ENCODE data around the gene SH2D1A.

DNA sequence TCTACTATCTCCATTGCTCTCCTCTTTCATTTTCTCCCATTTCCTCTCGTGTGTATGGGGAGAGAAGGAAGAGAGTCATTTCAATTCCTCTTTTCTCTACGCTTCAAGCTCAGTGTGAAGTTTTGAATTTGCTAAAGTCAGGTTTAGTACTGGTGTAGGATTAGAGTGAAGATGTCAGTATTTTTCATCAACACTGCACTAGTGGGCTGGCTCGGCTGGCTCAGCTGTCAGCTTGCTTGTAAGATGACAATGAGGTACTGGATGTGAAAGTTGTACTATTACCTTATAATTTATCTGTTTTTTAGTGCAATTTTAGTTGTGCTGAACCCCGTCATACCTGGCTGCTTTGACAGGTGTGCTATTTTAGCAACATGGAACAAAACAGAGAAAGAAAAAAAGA lies 2.1 kb upstream of the SH2D1A start:
- TF ChIP-seq, protein P1, sequence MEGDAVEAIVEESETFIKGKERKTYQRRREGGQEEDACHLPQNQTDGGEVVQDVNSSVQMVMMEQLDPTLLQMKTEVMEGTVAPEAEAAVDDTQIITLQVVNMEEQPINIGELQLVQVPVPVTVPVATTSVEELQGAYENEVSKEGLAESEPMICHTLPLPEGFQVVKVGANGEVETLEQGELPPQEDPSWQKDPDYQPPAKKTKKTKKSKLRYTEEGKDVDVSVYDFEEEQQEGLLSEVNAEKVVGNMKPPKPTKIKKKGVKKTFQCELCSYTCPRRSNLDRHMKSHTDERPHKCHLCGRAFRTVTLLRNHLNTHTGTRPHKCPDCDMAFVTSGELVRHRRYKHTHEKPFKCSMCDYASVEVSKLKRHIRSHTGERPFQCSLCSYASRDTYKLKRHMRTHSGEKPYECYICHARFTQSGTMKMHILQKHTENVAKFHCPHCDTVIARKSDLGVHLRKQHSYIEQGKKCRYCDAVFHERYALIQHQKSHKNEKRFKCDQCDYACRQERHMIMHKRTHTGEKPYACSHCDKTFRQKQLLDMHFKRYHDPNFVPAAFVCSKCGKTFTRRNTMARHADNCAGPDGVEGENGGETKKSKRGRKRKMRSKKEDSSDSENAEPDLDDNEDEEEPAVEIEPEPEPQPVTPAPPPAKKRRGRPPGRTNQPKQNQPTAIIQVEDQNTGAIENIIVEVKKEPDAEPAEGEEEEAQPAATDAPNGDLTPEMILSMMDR (optimal IDR thresholded peaks at IDR 0.05 in 1 of 3, IDR thresholded peaks at IDR 0.05 in 1 of 3, conservative IDR thresholded peaks at IDR 0.05 in 1 of 3; ENCODE audit: extremely low read depth in 1 of 3, insufficient read depth in 2 of 3, low read length in 3 of 3), result no peak
- no peak for TF ChIP-seq EZH2 (IDR thresholded peaks at IDR 0.05; ENCODE audit: low read length)
